OCI-LY3 (cell line): ENCODE measurements around the gene CNTNAP1.

Source experiments
- H2AFZ ChIP-seq: fragments of 200-600, 300-600 bp; shearing (Covaris generic); 2 replicates; pipeline ENCODE4 v1.6.0; 2014; ENCODE audit warnings: antibody characterized with exemption, low read depth, low read length
- H3K27ac ChIP-seq: fragments of 200-600, 300-600 bp; sonication (generic); 2 replicates; pipeline ENCODE4 v1.5.1; 2014; ENCODE audit warnings: mild to moderate bottlenecking, low read length, moderate library complexity, mixed read lengths
- H3K27me3 ChIP-seq: fragments of 200-600, 300-600 bp; sonication (generic); 2 replicates; pipeline ENCODE4 v1.6.1; 2014; ENCODE audit warnings: low read depth, low read length, mixed read lengths
- H3K36me3 ChIP-seq: fragments of 200-600, 300-600 bp; sonication (generic); replicated peaks from 2 replicates; pipeline ENCODE3; 2014; ENCODE audit warnings: low read depth, low read length, mixed read lengths
- H3K4me1 ChIP-seq: fragments of 300-600, 200-600 bp; sonication (generic); 2 replicates; pipeline ENCODE4 v1.6.1; 2014; ENCODE audit warnings: low read length, mixed read lengths
- H3K4me2 ChIP-seq: fragments of 200-600, 300-600 bp; sonication (generic); 2 replicates; pipeline ENCODE4 v1.6.1; 2014; ENCODE audit warnings: low read length, mixed read lengths
- H3K4me3 ChIP-seq: fragments of 300-600, 200-600 bp; sonication (generic); 2 replicates; pipeline ENCODE4 v1.5.1; 2014; ENCODE audit warnings: antibody characterized with exemption, mild to moderate bottlenecking, low read length, moderate library complexity
- H3K79me2 ChIP-seq: fragments of 300-600, 200-600 bp; shearing (Covaris generic); 2 replicates; pipeline ENCODE4 v1.6.1; 2014; ENCODE audit warnings: mild to moderate bottlenecking, low read length, mixed read lengths
- H3K9ac ChIP-seq: fragments of 300-600, 200-600 bp; shearing (Covaris generic); 2 replicates; pipeline ENCODE4 v1.6.0; 2014; ENCODE audit warnings: mild to moderate bottlenecking, low read length, moderate library complexity
- H3K9me3 ChIP-seq: fragments of 200-600, 300-600 bp; shearing (Covaris generic); 2 replicates; pipeline ENCODE4 v1.6.1; 2014; ENCODE audit warnings: low read length, mixed read lengths; ENCODE audit not compliant: insufficient read depth
- H4K20me1 ChIP-seq: fragments of 200-600, 300-600 bp; sonication (generic); 2 replicates; pipeline ENCODE4 v1.6.1; 2016; ENCODE audit warnings: low read length, mixed read lengths; ENCODE audit not compliant: insufficient read depth
- EZH2phosphoT487 ChIP-seq: fragments of 200-600 bp; shearing (Covaris generic); IDR thresholded peaks from 2 replicates; pipeline ENCODE4 v1.6.1; 2018; ENCODE audit warnings: antibody characterized with exemption, mixed run types, low read depth
- TF ChIP-seq, protein P1 (sequence below): fragments of 200-600, 300-600 bp; sonication (generic); IDR thresholded peaks from 2 replicates; pipeline ENCODE4 v1.5.1; 2014; ENCODE audit warnings: antibody characterized with exemption, low read length, low read depth

Gene CNTNAP1

DNA sequence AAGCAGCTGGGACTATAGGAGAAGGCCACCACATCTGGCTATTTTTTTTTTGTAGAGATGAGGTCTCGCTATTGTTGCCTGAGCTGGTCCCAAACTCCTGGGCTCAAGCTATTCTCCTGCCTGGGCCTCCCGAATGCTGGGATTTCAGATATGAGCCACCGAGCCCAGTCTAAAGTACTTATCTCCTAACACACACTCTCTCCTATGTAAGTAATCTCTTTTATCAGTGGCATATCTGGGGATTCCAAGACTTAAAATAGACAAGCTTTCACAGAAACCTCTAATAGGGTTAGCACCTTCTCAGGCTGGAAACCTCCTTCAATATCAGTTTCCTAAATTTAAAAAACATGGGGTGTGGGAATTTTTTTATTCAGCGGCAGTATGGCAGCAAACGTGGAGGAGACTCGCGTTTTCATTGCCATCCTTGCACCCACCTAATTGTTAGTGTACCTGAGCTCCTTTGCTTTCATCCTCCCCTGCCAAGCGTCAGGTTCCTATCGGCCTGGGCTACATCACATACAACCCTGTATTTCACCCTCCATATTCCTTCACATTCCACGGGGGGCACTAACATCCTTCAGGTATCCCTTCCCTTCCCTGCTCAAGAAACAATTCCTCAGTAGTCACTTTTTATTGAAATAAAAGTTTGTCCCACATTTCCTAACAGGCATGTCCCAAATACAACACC is 61.4 kb downstream of the CNTNAP1 start:
- Histone ChIP-seq H3K79me2 (peaks cover 29% of the 10 kb centered on the region), H3K36me3 (no peaks in the 10 kb centered on the region), H3K4me3 (peak overlapping the region; percentile 91), H2AFZ (peak overlapping the region; percentile 41; the same call in 1 of the 2 replicates), H3K27me3 (no peaks in the 10 kb centered on the region), H3K4me1 (peaks cover 13% of the 10 kb centered on the region), H3K4me2 (peak overlapping the region; percentile 99), H3K9ac (peak overlapping the region; percentile 81), H3K27ac (peak overlapping the region; percentile 70), H3K9me3 (peaks cover 4% of the 10 kb centered on the region; the same call in 1 of the 2 replicates), H4K20me1 (no peaks in the 10 kb centered on the region)
- no peak for TF ChIP-seq EZH2phosphoT487
- TF ChIP-seq, protein P1, sequence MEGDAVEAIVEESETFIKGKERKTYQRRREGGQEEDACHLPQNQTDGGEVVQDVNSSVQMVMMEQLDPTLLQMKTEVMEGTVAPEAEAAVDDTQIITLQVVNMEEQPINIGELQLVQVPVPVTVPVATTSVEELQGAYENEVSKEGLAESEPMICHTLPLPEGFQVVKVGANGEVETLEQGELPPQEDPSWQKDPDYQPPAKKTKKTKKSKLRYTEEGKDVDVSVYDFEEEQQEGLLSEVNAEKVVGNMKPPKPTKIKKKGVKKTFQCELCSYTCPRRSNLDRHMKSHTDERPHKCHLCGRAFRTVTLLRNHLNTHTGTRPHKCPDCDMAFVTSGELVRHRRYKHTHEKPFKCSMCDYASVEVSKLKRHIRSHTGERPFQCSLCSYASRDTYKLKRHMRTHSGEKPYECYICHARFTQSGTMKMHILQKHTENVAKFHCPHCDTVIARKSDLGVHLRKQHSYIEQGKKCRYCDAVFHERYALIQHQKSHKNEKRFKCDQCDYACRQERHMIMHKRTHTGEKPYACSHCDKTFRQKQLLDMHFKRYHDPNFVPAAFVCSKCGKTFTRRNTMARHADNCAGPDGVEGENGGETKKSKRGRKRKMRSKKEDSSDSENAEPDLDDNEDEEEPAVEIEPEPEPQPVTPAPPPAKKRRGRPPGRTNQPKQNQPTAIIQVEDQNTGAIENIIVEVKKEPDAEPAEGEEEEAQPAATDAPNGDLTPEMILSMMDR, result no peak

GRCh38 chr17:42744283-42744805 is 62.0 kb downstream of the CNTNAP1 start:
- Histone ChIP-seq H3K9ac (peak overlapping the region; percentile 81), H3K79me2 (peaks cover 29% of the 10 kb centered on the region), H3K4me3 (peak overlapping the region; percentile 91), H3K27me3 (no peaks in the 10 kb centered on the region), H3K27ac (peak overlapping the region; percentile 70), H4K20me1 (no peaks in the 10 kb centered on the region), H3K9me3 (peaks cover 4% of the 10 kb centered on the region; the same call in 1 of the 2 replicates), H3K4me1 (peaks cover 13% of the 10 kb centered on the region), H2AFZ (peak overlapping the region; percentile 52), H3K36me3 (no peaks in the 10 kb centered on the region), H3K4me2 (peak overlapping the region; percentile 99)
- TF ChIP-seq, protein P1, result peak; percentile 30
- TF ChIP-seq EZH2phosphoT487, result no peak

DNA sequence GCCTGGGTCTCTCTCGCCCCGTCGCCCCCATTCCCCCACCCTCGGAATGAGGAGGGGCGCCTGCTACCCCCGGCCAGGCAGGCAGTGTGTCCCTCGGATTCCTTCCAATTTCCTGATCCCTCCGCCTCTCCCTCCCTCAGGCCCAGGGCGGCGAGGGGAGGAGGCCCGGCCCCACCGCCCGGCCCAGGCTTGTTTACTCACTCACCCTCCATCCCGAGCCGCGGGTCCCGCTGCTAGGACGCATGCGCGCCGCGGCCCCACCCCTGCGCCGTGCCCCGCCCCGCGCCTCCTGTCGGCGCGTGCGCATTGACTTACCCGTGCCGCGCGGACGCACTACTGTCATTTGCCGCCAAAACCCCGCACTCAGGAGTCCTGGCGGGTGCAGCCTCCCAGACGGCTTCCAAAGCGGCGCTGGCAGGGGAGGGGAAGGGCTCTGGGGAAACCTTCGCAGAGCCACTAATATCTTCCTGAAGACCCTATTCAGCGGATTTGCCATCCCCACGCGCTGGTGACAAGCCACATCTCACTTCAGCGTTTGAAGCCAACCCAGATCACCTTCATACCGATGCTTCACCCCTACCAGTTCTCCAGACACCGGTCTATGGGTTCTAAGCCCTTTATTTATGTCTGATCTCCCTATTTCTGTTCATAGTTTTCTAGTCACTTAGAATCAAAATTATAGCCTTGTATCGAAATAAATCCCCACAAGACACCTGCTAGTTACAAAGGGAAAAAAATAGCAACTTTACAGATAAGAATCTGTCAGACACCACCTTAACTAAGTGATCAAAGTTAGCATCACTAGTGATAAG is 62.7 kb downstream of the CNTNAP1 start, which contains the start of gene EZH1:
EZH1 (minus strand) TSS at position 235 of the 812 bp plus-strand sequence. CDS start 16,099 bp downstream, outside the sequence.
- Histone ChIP-seq H3K79me2 (peaks cover 29% of the 10 kb centered on the region), H3K9ac (peak within 1 kb of the TSS; percentile 81), H4K20me1 (no peaks in the 10 kb centered on the region), H2AFZ (peak within 1 kb of the TSS; percentile 84), H3K27me3 (no peaks in the 10 kb centered on the region), H3K4me2 (peak within 1 kb of the TSS; percentile 99), H3K4me1 (peaks cover 13% of the 10 kb centered on the region), H3K36me3 (no peaks in the 10 kb centered on the region), H3K4me3 (peak within 1 kb of the TSS; percentile 91), H3K27ac (peak within 1 kb of the TSS; percentile 70), H3K9me3 (peaks cover 4% of the 10 kb centered on the region; the same call in 1 of the 2 replicates)
- TF ChIP-seq, protein P1, result no peak
- TF ChIP-seq EZH2phosphoT487, result no peak
